IMR-90 (cell line): Measurements from ENCODE around the gene SMC6.

Source experiments
- CEBPB ChIP-seq: IDR thresholded peaks from 2 replicates; pipeline ENCODE4 v1.6.1; 2012; ENCODE audit warnings: low read depth, low read length, improper control_type of control experiment
- CHD1 ChIP-seq: IDR thresholded peaks from 2 replicates; pipeline ENCODE4 v1.6.1; 2012; ENCODE audit warnings: low read depth, low read length, improper control_type of control experiment
- NFE2L2 ChIP-seq: fragments of 150-350 bp; IDR thresholded peaks from 2 replicates; pipeline ENCODE4 v1.6.1; 2016; ENCODE audit warnings: low read depth, mild to moderate bottlenecking, low read length
- POLR2A ChIP-seq: IDR thresholded peaks from 2 replicates; pipeline ENCODE4 v1.6.1; 2012; ENCODE audit warnings: mild to moderate bottlenecking, low read depth, low read length
- RAD21 ChIP-seq: IDR thresholded peaks from 2 replicates; pipeline ENCODE4 v1.6.1; 2012; ENCODE audit warnings: low read length, improper control_type of control experiment
- RFX5 ChIP-seq: IDR thresholded peaks from 2 replicates; pipeline ENCODE4 v1.8.0; 2012; ENCODE audit warnings: low read depth, mild to moderate bottlenecking, low read length, moderate library complexity
- SMC3 ChIP-seq: fragments of 150-350 bp; IDR thresholded peaks from 2 replicates; pipeline ENCODE4 v1.6.1; 2016; ENCODE audit warnings: low read depth, mild to moderate bottlenecking, antibody characterized with exemption, low read length, moderate library complexity
- TF ChIP-seq, protein P1 (sequence below): conservative IDR thresholded peaks from 2 replicates; pipeline ENCODE4 v1.5.1; 2012; ENCODE audit warnings: mild to moderate bottlenecking, low read depth, low read length, improper control_type of control experiment
- TF ChIP-seq, protein P2 (sequence below): fragments of 150-350 bp; IDR thresholded peaks from 2 replicates; pipeline ENCODE4 v1.6.1; 2017; ENCODE audit warnings: mild to moderate bottlenecking, antibody characterized with exemption, low read length, low read depth

DNA sequence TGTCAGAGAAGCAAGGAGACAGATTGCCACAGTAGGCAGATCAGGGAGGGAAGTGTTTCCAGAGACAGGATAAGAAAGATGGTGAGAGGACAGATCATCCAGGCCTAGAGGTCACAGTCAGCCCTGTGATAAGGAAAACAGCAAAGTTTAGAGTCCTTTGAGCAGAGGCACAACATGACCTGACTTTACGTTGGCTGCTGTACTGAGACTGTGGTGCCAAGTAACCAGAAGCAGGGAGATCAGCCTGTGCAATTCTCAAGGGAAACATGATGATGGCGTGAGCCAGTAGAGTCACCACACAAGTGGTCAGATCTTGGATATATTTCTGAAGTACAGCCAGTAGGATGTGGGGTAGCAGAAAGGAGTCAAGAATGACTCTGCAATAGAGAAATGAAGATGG, 43.7 kb downstream of the SMC6 start:
- TF ChIP-seq POLR2A (no peak), RFX5 (no peak), CEBPB (no peak), CHD1 (no peak), SMC3 (no peak), RAD21 (no peak), NFE2L2 (no peak)
- TF ChIP-seq, protein P1, sequence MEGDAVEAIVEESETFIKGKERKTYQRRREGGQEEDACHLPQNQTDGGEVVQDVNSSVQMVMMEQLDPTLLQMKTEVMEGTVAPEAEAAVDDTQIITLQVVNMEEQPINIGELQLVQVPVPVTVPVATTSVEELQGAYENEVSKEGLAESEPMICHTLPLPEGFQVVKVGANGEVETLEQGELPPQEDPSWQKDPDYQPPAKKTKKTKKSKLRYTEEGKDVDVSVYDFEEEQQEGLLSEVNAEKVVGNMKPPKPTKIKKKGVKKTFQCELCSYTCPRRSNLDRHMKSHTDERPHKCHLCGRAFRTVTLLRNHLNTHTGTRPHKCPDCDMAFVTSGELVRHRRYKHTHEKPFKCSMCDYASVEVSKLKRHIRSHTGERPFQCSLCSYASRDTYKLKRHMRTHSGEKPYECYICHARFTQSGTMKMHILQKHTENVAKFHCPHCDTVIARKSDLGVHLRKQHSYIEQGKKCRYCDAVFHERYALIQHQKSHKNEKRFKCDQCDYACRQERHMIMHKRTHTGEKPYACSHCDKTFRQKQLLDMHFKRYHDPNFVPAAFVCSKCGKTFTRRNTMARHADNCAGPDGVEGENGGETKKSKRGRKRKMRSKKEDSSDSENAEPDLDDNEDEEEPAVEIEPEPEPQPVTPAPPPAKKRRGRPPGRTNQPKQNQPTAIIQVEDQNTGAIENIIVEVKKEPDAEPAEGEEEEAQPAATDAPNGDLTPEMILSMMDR = no peak
- TF ChIP-seq, protein P2, sequence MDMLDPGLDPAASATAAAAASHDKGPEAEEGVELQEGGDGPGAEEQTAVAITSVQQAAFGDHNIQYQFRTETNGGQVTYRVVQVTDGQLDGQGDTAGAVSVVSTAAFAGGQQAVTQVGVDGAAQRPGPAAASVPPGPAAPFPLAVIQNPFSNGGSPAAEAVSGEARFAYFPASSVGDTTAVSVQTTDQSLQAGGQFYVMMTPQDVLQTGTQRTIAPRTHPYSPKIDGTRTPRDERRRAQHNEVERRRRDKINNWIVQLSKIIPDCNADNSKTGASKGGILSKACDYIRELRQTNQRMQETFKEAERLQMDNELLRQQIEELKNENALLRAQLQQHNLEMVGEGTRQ = no peak
